GM23338 (cell line): ENCODE results near the gene GGA1. TPM values are rescaled to one million over a fixed set of nuclear protein-coding genes. Genes with fewer than 3 reads are reported as not detected.

Experiments used
- JUNB ChIP-seq: IDR thresholded peaks from one replicate; pipeline ENCODE4 v1.6.1; 2016; ENCODE audit warnings: antibody characterized with exemption; ENCODE audit not compliant: unreplicated experiment
- ZNF114 ChIP-seq: fragments of 250-450 bp; sonication (Bioruptor Pico); IDR thresholded peaks from 2 replicates; pipeline ENCODE4 v1.5.0; 2020; ENCODE audit warnings: mild to moderate bottlenecking, moderate library complexity
- polyA plus RNA-seq: library from polyadenylated mRNA; unstranded; fragments of >200 nt; fragmentation: Nextera tagmentation; extraction: Ambion mirVana; gene quantifications from 2 replicates; pipeline ENCODE4 v1.2.1, GENCODE V29; 2016
- total RNA-seq: library from RNA; depleted of rRNA; stranded (reverse); fragments of >200 nt; shearing (Covaris generic); gene quantifications from 2 replicates; pipeline ENCODE4 v1.2.3, GENCODE V29; 2014
- TF ChIP-seq, protein P1 (sequence below): fragments of 250-450 bp; sonication (Bioruptor Pico); IDR thresholded peaks from 2 replicates; pipeline ENCODE4 v1.5.0; 2020; ENCODE audit warnings: mild to moderate bottlenecking, moderate library complexity
- TF ChIP-seq, protein P2 (sequence below): IDR thresholded peaks from one replicate; pipeline ENCODE4 v1.6.1; 2018; ENCODE audit warnings: antibody characterized with exemption; ENCODE audit not compliant: unreplicated experiment

Gene GGA1
- total and polyA plus RNA-seq, 2 experiments from 2014 or later: 36.9 to 57.1 TPM

DNA sequence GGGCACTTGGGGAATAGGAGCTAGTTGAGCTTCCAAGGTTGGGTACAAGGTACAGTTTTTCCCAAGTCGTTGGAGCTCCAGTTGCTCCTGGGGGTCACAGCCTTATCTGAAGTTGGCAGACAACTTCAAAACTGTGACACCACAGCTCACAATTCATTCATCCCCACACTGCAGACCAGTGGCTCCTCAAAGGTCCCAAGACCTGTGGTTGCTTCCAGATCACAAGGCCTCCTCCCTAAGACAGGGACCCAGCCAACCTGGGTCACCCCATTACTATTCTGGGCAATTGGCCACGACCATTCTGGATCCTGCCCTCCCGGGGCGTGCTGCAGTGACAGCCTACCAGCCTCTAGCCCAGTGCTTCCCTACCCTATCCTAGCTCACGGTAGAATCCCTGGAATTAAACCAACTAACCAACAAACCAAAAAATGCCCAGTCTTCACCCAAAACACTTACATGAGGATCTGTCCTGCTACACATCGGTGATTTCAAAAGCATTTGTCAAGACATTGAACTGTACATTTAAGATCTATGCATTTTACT lies 49.0 kb downstream of the GGA1 start (continued):
- TF ChIP-seq, protein P1, sequence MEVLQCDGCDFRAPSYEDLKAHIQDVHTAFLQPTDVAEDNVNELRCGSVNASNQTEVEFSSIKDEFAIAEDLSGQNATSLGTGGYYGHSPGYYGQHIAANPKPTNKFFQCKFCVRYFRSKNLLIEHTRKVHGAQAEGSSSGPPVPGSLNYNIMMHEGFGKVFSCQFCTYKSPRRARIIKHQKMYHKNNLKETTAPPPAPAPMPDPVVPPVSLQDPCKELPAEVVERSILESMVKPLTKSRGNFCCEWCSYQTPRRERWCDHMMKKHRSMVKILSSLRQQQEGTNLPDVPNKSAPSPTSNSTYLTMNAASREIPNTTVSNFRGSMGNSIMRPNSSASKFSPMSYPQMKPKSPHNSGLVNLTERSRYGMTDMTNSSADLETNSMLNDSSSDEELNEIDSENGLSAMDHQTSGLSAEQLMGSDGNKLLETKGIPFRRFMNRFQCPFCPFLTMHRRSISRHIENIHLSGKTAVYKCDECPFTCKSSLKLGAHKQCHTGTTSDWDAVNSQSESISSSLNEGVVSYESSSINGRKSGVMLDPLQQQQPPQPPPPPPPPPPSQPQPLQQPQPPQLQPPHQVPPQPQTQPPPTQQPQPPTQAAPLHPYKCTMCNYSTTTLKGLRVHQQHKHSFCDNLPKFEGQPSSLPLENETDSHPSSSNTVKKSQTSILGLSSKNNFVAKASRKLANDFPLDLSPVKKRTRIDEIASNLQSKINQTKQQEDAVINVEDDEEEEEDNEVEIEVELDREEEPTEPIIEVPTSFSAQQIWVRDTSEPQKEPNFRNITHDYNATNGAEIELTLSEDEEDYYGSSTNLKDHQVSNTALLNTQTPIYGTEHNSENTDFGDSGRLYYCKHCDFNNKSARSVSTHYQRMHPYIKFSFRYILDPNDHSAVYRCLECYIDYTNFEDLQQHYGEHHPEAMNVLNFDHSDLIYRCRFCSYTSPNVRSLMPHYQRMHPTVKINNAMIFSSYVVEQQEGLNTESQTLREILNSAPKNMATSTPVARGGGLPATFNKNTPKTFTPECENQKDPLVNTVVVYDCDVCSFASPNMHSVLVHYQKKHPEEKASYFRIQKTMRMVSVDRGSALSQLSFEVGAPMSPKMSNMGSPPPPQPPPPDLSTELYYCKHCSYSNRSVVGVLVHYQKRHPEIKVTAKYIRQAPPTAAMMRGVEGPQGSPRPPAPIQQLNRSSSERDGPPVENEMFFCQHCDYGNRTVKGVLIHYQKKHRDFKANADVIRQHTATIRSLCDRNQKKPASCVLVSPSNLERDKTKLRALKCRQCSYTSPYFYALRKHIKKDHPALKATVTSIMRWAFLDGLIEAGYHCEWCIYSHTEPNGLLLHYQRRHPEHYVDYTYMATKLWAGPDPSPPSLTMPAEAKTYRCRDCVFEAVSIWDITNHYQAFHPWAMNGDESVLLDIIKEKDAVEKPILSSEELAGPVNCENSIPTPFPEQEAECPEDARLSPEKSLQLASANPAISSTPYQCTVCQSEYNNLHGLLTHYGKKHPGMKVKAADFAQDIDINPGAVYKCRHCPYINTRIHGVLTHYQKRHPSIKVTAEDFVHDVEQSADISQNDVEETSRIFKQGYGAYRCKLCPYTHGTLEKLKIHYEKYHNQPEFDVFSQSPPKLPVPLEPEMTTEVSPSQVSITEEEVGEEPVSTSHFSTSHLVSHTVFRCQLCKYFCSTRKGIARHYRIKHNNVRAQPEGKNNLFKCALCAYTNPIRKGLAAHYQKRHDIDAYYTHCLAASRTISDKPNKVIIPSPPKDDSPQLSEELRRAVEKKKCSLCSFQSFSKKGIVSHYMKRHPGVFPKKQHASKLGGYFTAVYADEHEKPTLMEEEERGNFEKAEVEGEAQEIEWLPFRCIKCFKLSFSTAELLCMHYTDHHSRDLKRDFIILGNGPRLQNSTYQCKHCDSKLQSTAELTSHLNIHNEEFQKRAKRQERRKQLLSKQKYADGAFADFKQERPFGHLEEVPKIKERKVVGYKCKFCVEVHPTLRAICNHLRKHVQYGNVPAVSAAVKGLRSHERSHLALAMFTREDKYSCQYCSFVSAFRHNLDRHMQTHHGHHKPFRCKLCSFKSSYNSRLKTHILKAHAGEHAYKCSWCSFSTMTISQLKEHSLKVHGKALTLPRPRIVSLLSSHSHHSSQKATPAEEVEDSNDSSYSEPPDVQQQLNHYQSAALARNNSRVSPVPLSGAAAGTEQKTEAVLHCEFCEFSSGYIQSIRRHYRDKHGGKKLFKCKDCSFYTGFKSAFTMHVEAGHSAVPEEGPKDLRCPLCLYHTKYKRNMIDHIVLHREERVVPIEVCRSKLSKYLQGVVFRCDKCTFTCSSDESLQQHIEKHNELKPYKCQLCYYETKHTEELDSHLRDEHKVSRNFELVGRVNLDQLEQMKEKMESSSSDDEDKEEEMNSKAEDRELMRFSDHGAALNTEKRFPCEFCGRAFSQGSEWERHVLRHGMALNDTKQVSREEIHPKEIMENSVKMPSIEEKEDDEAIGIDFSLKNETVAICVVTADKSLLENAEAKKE (CRISPR knock-in tag): no peak
- TF ChIP-seq ZNF114 (CRISPR knock-in tag): no peak
- TF ChIP-seq, protein P2, sequence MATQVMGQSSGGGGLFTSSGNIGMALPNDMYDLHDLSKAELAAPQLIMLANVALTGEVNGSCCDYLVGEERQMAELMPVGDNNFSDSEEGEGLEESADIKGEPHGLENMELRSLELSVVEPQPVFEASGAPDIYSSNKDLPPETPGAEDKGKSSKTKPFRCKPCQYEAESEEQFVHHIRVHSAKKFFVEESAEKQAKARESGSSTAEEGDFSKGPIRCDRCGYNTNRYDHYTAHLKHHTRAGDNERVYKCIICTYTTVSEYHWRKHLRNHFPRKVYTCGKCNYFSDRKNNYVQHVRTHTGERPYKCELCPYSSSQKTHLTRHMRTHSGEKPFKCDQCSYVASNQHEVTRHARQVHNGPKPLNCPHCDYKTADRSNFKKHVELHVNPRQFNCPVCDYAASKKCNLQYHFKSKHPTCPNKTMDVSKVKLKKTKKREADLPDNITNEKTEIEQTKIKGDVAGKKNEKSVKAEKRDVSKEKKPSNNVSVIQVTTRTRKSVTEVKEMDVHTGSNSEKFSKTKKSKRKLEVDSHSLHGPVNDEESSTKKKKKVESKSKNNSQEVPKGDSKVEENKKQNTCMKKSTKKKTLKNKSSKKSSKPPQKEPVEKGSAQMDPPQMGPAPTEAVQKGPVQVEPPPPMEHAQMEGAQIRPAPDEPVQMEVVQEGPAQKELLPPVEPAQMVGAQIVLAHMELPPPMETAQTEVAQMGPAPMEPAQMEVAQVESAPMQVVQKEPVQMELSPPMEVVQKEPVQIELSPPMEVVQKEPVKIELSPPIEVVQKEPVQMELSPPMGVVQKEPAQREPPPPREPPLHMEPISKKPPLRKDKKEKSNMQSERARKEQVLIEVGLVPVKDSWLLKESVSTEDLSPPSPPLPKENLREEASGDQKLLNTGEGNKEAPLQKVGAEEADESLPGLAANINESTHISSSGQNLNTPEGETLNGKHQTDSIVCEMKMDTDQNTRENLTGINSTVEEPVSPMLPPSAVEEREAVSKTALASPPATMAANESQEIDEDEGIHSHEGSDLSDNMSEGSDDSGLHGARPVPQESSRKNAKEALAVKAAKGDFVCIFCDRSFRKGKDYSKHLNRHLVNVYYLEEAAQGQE: no peak
- no peak for TF ChIP-seq JUNB
